HepG2 (cell line): ENCODE results near the gene ZNF512B. TPM values are rescaled to one million over a fixed set of nuclear protein-coding genes. Genes with fewer than 3 reads are reported as not detected.

Source experiments
- ARID2 ChIP-seq: sonication (generic); formaldehyde crosslinking; IDR thresholded peaks from 2 replicates; pipeline ENCODE4 v1.8.1; 2022; ENCODE audit warnings: mild to moderate bottlenecking, missing genetic modification reagents, borderline replicate concordance
- ARNT2 ChIP-seq: sonication (generic); formaldehyde crosslinking; IDR thresholded peaks from 2 replicates; pipeline ENCODE4 v1.8.0; 2022; ENCODE audit warnings: mild to moderate bottlenecking, low read depth, missing genetic modification reagents, moderate library complexity
- ASH2L ChIP-seq: fragments of 300-600, 200-600 bp; sonication (generic); IDR thresholded peaks from 2 replicates; pipeline ENCODE4 v1.7.0; 2017; ENCODE audit warnings: low read depth, mild to moderate bottlenecking, moderate library complexity, mixed read lengths, low read length; ENCODE audit not compliant: insufficient read length
- HES4 ChIP-seq: sonication (generic); formaldehyde crosslinking; IDR thresholded peaks from 2 replicates; pipeline ENCODE4 v1.9.0; 2021; ENCODE audit warnings: mild to moderate bottlenecking, missing genetic modification reagents, borderline replicate concordance
- JARID2 ChIP-seq: sonication (generic); formaldehyde crosslinking; IDR thresholded peaks from 2 replicates; pipeline ENCODE4 v1.8.1; 2023; ENCODE audit warnings: missing genetic modification reagents, inconsistent platforms; ENCODE audit not compliant: insufficient replicate concordance
- NBN ChIP-seq: fragments of 450-650 bp; conservative IDR thresholded peaks from 2 replicates; pipeline ENCODE4 v1.6.1; 2017
- NKX3-1 ChIP-seq: sonication (generic); formaldehyde crosslinking; IDR thresholded peaks from 2 replicates; pipeline ENCODE4 v1.5.0; 2020; ENCODE audit warnings: missing genetic modification reagents
- RXRB ChIP-seq: IDR thresholded peaks from 2 replicates; pipeline ENCODE4 v1.6.1; 2016; ENCODE audit warnings: borderline replicate concordance, missing genetic modification reagents, missing compliant biosample characterization
- STAT5B ChIP-seq: sonication (generic); formaldehyde crosslinking; IDR thresholded peaks from 2 replicates; pipeline ENCODE4 v1.4.0; 2020; ENCODE audit warnings: missing genetic modification reagents
- THAP7 ChIP-seq: sonication (generic); formaldehyde crosslinking; IDR thresholded peaks from 2 replicates; pipeline ENCODE4 v1.8.1; 2023; ENCODE audit warnings: mild to moderate bottlenecking, missing genetic modification reagents
- XBP1 ChIP-seq: sonication (generic); formaldehyde crosslinking; IDR thresholded peaks from 2 replicates; pipeline ENCODE4 v1.5.0; 2020; ENCODE audit warnings: missing genetic modification reagents
- ZBTB10 ChIP-seq: sonication (generic); formaldehyde crosslinking; IDR thresholded peaks from 2 replicates; pipeline ENCODE4 v1.4.0; 2020; ENCODE audit warnings: missing genetic modification reagents, borderline replicate concordance
- ZFAT ChIP-seq: sonication (generic); formaldehyde crosslinking; conservative IDR thresholded peaks from 2 replicates; pipeline ENCODE4 v1.8.1; 2023; ENCODE audit warnings: missing genetic modification reagents, inconsistent platforms
- ZIK1 ChIP-seq: sonication (generic); formaldehyde crosslinking; IDR thresholded peaks from 2 replicates; pipeline ENCODE4 v1.5.0; 2020; ENCODE audit warnings: mild to moderate bottlenecking, low read depth, missing genetic modification reagents, borderline replicate concordance
- ZNF232 ChIP-seq: sonication (generic); formaldehyde crosslinking; IDR thresholded peaks from 2 replicates; pipeline ENCODE4 v1.4.0; 2020; ENCODE audit warnings: missing genetic modification reagents, borderline replicate concordance
- ZNF292 ChIP-seq: sonication (generic); formaldehyde crosslinking; IDR thresholded peaks from 2 replicates; pipeline ENCODE4 v1.8.1; 2022; ENCODE audit warnings: mild to moderate bottlenecking, low read depth, missing genetic modification reagents, borderline replicate concordance
- polyA plus RNA-seq, 8 experiments: library from polyadenylated mRNA; depleted of rRNA in 3 of 8; stranded (reverse) in 7 of 8; unstranded in 1 of 8; fragments of >200 nt; fragmentation: Illumina TruSeq in 4 of 8; extraction: Trizol in 4 of 8; gene quantifications; 2 replicates each; pipeline versions ENCODE4 v1.2.1 to v1.2.3, GENCODE V29; 2011 to 2016; ENCODE audit warnings: low read depth in 4 of 8, missing spikeins in 1 of 8, mixed read lengths in 1 of 8; ENCODE audit not compliant: insufficient read depth in 1 of 8
- total RNA-seq, 5 experiments: library from RNA; depleted of rRNA; stranded (reverse); fragments of >200 nt; fragmentation: Illumina TruSeq; extraction: Trizol; gene quantifications; 2 replicates each; pipeline ENCODE4 v1.2.3, GENCODE V29; 2016; ENCODE audit warnings: low read depth in 1 of 5
- TF ChIP-seq, protein P1 (sequence below): fragments of 450-650 bp; IDR thresholded peaks from 2 replicates; pipeline ENCODE4 v1.6.1; 2017; ENCODE audit warnings: mild to moderate bottlenecking
- TF ChIP-seq, protein P2 (sequence below): sonication (generic); formaldehyde crosslinking; IDR thresholded peaks from 2 replicates; pipeline ENCODE4 v1.5.0; 2020; ENCODE audit warnings: missing genetic modification reagents
- TF ChIP-seq, protein P3 (sequence below): sonication (generic); formaldehyde crosslinking; IDR thresholded peaks from 2 replicates; pipeline ENCODE4 v1.4.0; 2020; ENCODE audit warnings: missing genetic modification reagents

The ZNF512B gene
- total and polyA plus RNA-seq, 2 of the 13 experiments (the other 11 are each of a cell fraction or from before 2014, with no cell fraction given) = 11.5 to 30.6 TPM

GRCh38 chr20:63969838-63970713 lies at the start of gene ZNF512B (continued):
- no peak for TF ChIP-seq ZNF292
- TF ChIP-seq ZNF232 (CRISPR knock-in tag) = no peak
- TF ChIP-seq RXRB (CRISPR knock-in tag) = peak; percentile 40; the same call in 1 of the 2 replicates
- no peak for TF ChIP-seq NKX3-1 (CRISPR knock-in tag)
- TF ChIP-seq, protein P1, sequence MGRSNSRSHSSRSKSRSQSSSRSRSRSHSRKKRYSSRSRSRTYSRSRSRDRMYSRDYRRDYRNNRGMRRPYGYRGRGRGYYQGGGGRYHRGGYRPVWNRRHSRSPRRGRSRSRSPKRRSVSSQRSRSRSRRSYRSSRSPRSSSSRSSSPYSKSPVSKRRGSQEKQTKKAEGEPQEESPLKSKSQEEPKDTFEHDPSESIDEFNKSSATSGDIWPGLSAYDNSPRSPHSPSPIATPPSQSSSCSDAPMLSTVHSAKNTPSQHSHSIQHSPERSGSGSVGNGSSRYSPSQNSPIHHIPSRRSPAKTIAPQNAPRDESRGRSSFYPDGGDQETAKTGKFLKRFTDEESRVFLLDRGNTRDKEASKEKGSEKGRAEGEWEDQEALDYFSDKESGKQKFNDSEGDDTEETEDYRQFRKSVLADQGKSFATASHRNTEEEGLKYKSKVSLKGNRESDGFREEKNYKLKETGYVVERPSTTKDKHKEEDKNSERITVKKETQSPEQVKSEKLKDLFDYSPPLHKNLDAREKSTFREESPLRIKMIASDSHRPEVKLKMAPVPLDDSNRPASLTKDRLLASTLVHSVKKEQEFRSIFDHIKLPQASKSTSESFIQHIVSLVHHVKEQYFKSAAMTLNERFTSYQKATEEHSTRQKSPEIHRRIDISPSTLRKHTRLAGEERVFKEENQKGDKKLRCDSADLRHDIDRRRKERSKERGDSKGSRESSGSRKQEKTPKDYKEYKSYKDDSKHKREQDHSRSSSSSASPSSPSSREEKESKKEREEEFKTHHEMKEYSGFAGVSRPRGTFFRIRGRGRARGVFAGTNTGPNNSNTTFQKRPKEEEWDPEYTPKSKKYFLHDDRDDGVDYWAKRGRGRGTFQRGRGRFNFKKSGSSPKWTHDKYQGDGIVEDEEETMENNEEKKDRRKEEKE = no peak
- no peak for TF ChIP-seq ASH2L
- no peak for TF ChIP-seq THAP7 (CRISPR knock-in tag)
- TF ChIP-seq NBN = no peak
- peak; percentile 29 for TF ChIP-seq JARID2 (CRISPR knock-in tag)
- no peak for TF ChIP-seq ZIK1 (CRISPR knock-in tag)
- TF ChIP-seq ZFAT (CRISPR knock-in tag) = no peak
- TF ChIP-seq HES4 (CRISPR knock-in tag) = peak; percentile 86; the same call in 1 of the 2 replicates
- TF ChIP-seq, protein P2, sequence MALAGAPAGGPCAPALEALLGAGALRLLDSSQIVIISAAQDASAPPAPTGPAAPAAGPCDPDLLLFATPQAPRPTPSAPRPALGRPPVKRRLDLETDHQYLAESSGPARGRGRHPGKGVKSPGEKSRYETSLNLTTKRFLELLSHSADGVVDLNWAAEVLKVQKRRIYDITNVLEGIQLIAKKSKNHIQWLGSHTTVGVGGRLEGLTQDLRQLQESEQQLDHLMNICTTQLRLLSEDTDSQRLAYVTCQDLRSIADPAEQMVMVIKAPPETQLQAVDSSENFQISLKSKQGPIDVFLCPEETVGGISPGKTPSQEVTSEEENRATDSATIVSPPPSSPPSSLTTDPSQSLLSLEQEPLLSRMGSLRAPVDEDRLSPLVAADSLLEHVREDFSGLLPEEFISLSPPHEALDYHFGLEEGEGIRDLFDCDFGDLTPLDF (CRISPR knock-in tag) = no peak
- no peak for TF ChIP-seq XBP1 (CRISPR knock-in tag)
- TF ChIP-seq, protein P3, sequence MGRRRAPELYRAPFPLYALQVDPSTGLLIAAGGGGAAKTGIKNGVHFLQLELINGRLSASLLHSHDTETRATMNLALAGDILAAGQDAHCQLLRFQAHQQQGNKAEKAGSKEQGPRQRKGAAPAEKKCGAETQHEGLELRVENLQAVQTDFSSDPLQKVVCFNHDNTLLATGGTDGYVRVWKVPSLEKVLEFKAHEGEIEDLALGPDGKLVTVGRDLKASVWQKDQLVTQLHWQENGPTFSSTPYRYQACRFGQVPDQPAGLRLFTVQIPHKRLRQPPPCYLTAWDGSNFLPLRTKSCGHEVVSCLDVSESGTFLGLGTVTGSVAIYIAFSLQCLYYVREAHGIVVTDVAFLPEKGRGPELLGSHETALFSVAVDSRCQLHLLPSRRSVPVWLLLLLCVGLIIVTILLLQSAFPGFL = no peak
- peak; percentile 74; the same call in 1 of the 2 replicates for TF ChIP-seq ARNT2 (CRISPR knock-in tag)
- 0 out of 2 replicates have a peak, but pooled peaks have one; percentile 29 for TF ChIP-seq ZBTB10 (CRISPR knock-in tag)
- peak; percentile 34; the same call in 1 of the 2 replicates for TF ChIP-seq STAT5B
- TF ChIP-seq ARID2 (CRISPR knock-in tag) = no peak
